Measurements from ENCODE around the gene POLL.

DNA sequence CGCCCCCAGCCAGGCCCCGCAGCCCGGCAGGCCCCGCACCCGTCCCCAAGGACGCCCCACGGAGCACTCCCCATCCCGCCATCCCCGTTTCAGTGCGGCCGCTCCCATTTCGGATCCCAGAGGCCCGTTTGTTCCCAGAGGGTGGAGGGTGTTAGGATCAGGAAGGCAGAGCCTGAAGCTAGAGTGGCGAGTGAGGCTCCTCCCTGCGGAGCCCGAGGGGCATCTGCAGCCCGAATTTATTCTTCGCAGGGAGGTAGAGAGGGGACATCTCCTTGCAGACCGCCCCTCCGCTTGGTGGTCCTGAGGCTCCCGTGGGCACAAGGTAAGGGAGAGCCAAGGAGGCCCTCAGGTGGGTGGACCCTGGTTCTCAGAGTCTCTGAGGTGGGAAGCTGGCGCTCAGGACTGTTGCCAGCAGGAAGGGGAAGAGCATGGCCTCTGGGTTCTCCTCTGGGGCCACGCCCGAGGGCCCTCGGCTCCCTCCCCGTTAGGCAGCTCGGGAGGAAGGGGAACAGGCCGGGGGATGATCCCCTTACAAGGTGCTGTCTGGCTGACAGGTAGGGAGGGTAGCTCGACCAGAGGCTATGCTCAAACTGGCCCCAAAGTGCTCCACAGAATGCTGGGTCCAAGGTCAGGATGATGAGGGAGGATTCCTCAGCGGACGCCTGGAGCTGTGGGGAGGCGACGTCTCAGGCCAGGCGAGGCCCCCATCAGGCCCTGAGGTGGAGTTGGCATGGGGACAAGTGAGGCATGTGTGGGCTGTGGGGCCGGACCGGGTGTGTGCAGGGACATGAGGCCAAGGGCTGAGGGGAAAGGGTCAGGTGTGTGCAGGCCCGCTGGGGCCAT, 17.4 kb downstream of the POLL start:
- TF ChIP-seq POLR2A (IDR thresholded peaks at IDR 0.05; ENCODE audit: low read depth, low read length): no peak
- TF ChIP-seq TAF1 (IDR thresholded peaks at IDR 0.05; ENCODE audit: low read depth, low read length): no peak
- no peak for TF ChIP-seq SPI1 (IDR thresholded peaks at IDR 0.05; ENCODE audit: low read depth, low read length)

Data from GM12891 (cell line).